ACC112 (cell line): ENCODE measurements around the gene TUBB1.

Source experiments
- H2AFZ ChIP-seq: fragments of 200-600 bp; sonication (generic); one replicate; pipeline ENCODE4 v1.6.0; 2017; ENCODE audit warnings: antibody characterized with exemption, low read length; ENCODE audit not compliant: unreplicated experiment
- H3K27ac ChIP-seq: fragments of 200-600 bp; sonication (generic); 2 replicates; pipeline ENCODE4 v1.5.1; 2014; ENCODE audit warnings: low read depth, mild to moderate bottlenecking, antibody characterized with exemption, low read length, moderate library complexity
- H3K27me3 ChIP-seq: fragments of 200-600 bp; sonication (generic); 2 replicates; pipeline ENCODE4 v1.6.1; 2014; ENCODE audit warnings: mild to moderate bottlenecking, antibody characterized with exemption, low read length, moderate library complexity, mixed read lengths; ENCODE audit not compliant: insufficient read depth
- H3K36me3 ChIP-seq: fragments of 200-600 bp; sonication (generic); 2 replicates; pipeline ENCODE4 v1.6.1; 2016; ENCODE audit warnings: mild to moderate bottlenecking, antibody characterized with exemption, low read length, moderate library complexity, mixed read lengths; ENCODE audit not compliant: insufficient read depth
- H3K4me1 ChIP-seq: fragments of 200-600 bp; sonication (generic); one replicate; pipeline ENCODE4 v1.6.1; 2016; ENCODE audit warnings: low read length, mixed read lengths; ENCODE audit not compliant: insufficient read depth, unreplicated experiment, control insufficient read depth
- H3K4me3 ChIP-seq: fragments of 200-600 bp; sonication (generic); 2 replicates; pipeline ENCODE4 v1.5.1; 2014; ENCODE audit warnings: mild to moderate bottlenecking, low read depth, low read length
- H3K79me2 ChIP-seq: fragments of 200-600 bp; sonication (generic); one replicate; pipeline ENCODE4 v1.6.0; 2016; ENCODE audit warnings: low read length; ENCODE audit not compliant: control insufficient read depth, unreplicated experiment, insufficient read depth

The TUBB1 gene

GRCh38 chr20:59001068-59001448 is 18.2 kb upstream of the TUBB1 start:
- Histone ChIP-seq H3K79me2 (peaks cover 26% of the 10 kb centered on the region), H3K36me3 (peaks cover 6% of the 10 kb centered on the region), H2AFZ (no peak overlapping the region), H3K27me3 (no peaks in the 10 kb centered on the region), H3K4me3 (no peak overlapping the region), H3K4me1 (peaks cover 15% of the 10 kb centered on the region), H3K27ac (no peak overlapping the region)

GRCh38 chr20:59001449-59002171 is 17.6 kb upstream of the TUBB1 start:
- Histone ChIP-seq H3K27ac (no peak overlapping the region), H2AFZ (no peak overlapping the region), H3K79me2 (peaks cover 32% of the 10 kb centered on the region), H3K27me3 (no peaks in the 10 kb centered on the region), H3K4me1 (peaks cover 20% of the 10 kb centered on the region), H3K4me3 (no peak overlapping the region), H3K36me3 (peaks cover 6% of the 10 kb centered on the region; the same call in 1 of the 2 replicates)

GRCh38 chr20:59002388-59002787 is 16.8 kb upstream of the TUBB1 start:
- Histone ChIP-seq H3K4me1 (peaks cover 20% of the 10 kb centered on the region), H3K4me3 (no peak overlapping the region), H3K36me3 (peaks cover 3% of the 10 kb centered on the region; the same call in 1 of the 2 replicates), H3K79me2 (peaks cover 35% of the 10 kb centered on the region), H3K27me3 (no peaks in the 10 kb centered on the region), H3K27ac (no peak overlapping the region), H2AFZ (no peak overlapping the region)

- no peaks in the 10 kb centered on the region for H3K27me3 ChIP-seq
- H3K4me3 ChIP-seq = no peak overlapping the region
- H3K27ac ChIP-seq = no peak overlapping the region
- H2AFZ ChIP-seq = no peak overlapping the region
- H3K36me3 ChIP-seq = no peaks in the 10 kb centered on the region
- H3K79me2 ChIP-seq = peaks cover 35% of the 10 kb centered on the region
- peaks cover 20% of the 10 kb centered on the region for H3K4me1 ChIP-seq
Observed at GRCh38 chr20:59002874-59003399, 16.3 kb upstream of the TUBB1 start.

GRCh38 chr20:59003836-59004492 is 15.3 kb upstream of the TUBB1 start:
- no peaks in the 10 kb centered on the region for H3K27me3 ChIP-seq
- H3K4me3 ChIP-seq = no peak overlapping the region
- no peak overlapping the region for H3K27ac ChIP-seq
- H3K79me2 ChIP-seq = peaks cover 35% of the 10 kb centered on the region
- H3K4me1 ChIP-seq = peaks cover 20% of the 10 kb centered on the region
- H3K36me3 ChIP-seq = no peaks in the 10 kb centered on the region
- H2AFZ ChIP-seq = no peak overlapping the region

- Histone ChIP-seq H3K27ac (no peak overlapping the region), H2AFZ (no peak overlapping the region), H3K27me3 (no peaks in the 10 kb centered on the region), H3K4me1 (peaks cover 20% of the 10 kb centered on the region), H3K79me2 (peaks cover 35% of the 10 kb centered on the region), H3K36me3 (no peaks in the 10 kb centered on the region), H3K4me3 (no peak overlapping the region)
Observed at GRCh38 chr20:59004493-59004762, 14.8 kb upstream of the TUBB1 start.

GRCh38 chr20:59004763-59005522 is 14.3 kb upstream of the TUBB1 start:
- Histone ChIP-seq H3K4me1 (peaks cover 20% of the 10 kb centered on the region), H2AFZ (no peak overlapping the region), H3K27ac (no peak overlapping the region), H3K4me3 (peak overlapping the region; percentile 97), H3K36me3 (no peaks in the 10 kb centered on the region), H3K79me2 (peaks cover 35% of the 10 kb centered on the region), H3K27me3 (no peaks in the 10 kb centered on the region)

GRCh38 chr20:59005523-59006166 is 13.6 kb upstream of the TUBB1 start:
- no peaks in the 10 kb centered on the region for H3K36me3 ChIP-seq
- peaks cover 35% of the 10 kb centered on the region for H3K79me2 ChIP-seq
- peaks cover 23% of the 10 kb centered on the region for H3K4me1 ChIP-seq
- peak overlapping the region; percentile 97 for H3K4me3 ChIP-seq
- no peak overlapping the region for H3K27ac ChIP-seq
- no peak overlapping the region for H2AFZ ChIP-seq
- H3K27me3 ChIP-seq = no peaks in the 10 kb centered on the region

- Histone ChIP-seq H3K27me3 (no peaks in the 10 kb centered on the region), H3K4me3 (peak overlapping the region; percentile 97), H3K79me2 (peaks cover 35% of the 10 kb centered on the region), H3K27ac (peak overlapping the region; percentile 40; the same call in 1 of the 2 replicates), H3K36me3 (no peaks in the 10 kb centered on the region), H3K4me1 (peaks cover 30% of the 10 kb centered on the region), H2AFZ (peak overlapping the region; percentile 76)
Observed at GRCh38 chr20:59006167-59006863, 12.9 kb upstream of the TUBB1 start.
